LNCAP (cell line): ENCODE data around the gene MCM9.

ENCODE experiments used
- TF ChIP-seq, protein P1 (sequence below): fragments of 450-650 bp; IDR thresholded peaks from 2 replicates; pipeline ENCODE4 v1.5.1; 2017; ENCODE audit warnings: mild to moderate bottlenecking

MCM9 gene

DNA sequence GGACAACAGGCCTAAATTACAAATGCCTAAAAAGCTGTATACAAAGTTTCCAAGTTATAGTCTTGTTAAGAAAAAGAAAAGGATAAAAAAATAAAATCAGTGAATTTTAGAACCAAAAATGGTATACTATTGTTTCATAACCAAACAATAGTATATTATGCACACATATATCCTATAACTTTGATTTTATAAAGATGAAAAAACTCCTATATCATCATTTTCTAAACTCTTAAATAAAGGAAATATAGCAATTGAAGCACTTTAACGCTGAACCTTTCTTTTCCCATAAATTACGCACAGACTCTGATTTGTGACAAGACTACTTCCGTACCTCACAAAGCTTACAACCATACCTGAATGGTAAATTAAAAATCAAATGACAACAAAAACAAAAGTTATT is 35.9 kb upstream of the MCM9 start:
- TF ChIP-seq, protein P1, sequence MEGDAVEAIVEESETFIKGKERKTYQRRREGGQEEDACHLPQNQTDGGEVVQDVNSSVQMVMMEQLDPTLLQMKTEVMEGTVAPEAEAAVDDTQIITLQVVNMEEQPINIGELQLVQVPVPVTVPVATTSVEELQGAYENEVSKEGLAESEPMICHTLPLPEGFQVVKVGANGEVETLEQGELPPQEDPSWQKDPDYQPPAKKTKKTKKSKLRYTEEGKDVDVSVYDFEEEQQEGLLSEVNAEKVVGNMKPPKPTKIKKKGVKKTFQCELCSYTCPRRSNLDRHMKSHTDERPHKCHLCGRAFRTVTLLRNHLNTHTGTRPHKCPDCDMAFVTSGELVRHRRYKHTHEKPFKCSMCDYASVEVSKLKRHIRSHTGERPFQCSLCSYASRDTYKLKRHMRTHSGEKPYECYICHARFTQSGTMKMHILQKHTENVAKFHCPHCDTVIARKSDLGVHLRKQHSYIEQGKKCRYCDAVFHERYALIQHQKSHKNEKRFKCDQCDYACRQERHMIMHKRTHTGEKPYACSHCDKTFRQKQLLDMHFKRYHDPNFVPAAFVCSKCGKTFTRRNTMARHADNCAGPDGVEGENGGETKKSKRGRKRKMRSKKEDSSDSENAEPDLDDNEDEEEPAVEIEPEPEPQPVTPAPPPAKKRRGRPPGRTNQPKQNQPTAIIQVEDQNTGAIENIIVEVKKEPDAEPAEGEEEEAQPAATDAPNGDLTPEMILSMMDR = no peak

DNA sequence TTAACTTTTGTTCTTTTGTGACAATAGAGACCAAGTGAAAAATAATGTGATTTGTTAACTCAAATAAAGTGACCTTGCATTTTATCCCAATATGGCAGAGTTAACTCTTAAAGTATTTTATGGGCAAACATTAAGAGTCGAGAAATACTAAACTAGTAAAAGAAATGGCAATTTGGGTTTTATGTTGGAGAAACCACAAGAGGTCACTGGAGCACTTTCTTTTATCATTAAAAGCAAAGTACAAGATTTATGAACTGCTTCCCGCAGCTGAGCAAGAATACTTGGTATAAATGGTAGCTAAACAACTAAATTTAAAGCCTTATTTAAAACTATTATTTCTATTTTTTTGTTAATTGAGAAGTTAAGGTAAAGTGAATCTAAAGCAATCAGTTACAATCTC is 33.5 kb upstream of the MCM9 start:
- TF ChIP-seq, protein P1 = peak; percentile 65

DNA sequence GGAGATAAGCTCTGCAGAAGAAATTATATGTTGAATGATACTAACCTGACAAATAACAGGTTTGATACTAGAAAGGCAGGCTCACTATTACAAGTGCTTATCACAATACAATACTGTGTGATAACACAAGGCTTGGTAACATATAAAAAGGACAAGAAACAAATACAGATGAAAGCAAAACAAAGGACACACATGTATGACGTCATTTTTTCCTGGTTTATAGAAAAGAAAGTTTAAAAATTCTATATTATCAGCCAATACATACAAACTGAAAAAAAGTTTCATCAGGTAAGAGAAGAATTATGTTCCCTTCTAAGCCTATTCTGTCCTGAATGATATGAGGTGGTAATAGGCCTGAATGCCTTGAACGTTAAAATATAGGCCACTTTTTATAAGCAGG is 32.3 kb upstream of the MCM9 start:
- TF ChIP-seq, protein P1 = no peak

DNA sequence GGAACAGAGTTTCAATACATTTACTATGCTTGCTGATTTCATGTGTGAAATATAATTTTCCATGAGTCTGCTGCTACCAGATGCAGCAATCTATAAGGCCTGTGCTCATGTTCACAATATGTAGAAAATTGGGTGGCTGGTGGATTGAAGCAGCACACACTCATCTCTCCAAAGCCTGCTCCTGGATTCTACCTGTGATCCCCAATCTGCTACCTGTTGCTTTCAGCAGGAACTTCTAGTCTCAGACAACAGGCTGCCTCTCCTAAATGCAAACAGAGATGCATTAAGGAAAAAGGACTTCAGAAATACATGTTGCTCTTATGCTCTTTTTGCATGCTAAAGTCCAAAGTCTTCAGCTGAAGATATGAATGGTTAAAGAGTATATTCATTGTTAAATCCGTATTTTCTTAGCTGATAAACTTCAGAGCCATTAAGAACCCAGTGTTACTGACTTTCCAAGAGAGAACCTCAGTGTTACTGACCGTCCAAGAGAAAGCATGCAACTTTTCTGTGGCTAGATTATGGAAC is 30.9 kb upstream of the MCM9 start:
- TF ChIP-seq, protein P1 = no peak

DNA sequence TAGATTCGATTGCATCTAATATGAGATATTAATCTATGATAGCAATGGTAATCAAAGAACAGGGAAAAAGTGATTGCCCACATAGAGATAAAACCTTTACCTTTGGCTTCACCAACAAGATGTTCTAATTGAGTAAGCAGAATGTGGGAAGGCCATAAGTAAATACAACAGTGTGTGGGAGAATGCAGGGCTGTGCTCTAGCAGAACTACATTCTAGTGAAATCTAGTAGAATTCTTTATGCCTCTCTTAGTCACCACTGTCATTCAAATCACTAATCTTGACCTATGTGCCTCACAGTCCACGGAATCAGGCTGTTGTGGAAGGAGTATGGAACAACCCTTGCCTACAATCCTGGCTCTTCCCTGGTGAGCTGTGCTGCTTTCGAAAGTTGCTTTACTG is 30.4 kb upstream of the MCM9 start:
- TF ChIP-seq, protein P1 = no peak

DNA sequence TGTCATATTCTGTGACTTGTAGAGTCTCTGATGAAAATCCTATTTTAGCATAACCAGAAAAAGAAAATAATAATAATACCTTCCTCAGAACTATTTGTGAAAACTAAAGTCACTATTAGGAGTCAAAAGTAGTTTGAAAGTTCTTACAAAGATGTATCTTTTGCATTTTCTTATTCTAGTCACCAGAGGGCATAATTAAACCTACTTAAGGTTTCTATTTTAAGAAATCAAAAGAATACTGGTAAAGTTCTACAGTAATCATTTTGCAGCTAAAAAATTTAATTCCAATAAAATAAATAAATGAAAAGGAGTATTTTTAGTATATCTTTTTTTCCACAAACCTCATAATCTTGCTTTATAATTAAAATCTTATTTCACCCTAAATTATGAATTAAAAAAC is 28.0 kb upstream of the MCM9 start:
- TF ChIP-seq, protein P1 = peak; percentile 45; the same call in 1 of the 2 replicates

DNA sequence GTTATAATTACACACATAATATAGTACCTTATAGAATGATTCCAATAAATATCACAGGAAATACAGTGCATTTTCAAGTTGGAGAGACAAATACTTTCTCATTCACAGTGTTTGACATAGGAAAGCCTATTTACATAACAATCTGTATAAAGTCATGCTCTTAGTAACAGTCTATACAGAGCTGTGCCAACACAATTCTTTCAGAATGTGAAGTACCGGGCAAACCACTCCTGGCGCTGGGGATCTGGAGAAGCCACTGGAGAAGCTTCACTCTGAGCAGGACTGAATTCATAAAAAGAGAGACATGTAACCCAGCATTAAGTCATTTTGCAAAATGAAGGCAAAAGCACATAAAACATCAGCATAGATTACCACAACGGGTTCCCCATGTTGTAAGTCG is 24.9 kb upstream of the MCM9 start:
- TF ChIP-seq, protein P1 = no peak

DNA sequence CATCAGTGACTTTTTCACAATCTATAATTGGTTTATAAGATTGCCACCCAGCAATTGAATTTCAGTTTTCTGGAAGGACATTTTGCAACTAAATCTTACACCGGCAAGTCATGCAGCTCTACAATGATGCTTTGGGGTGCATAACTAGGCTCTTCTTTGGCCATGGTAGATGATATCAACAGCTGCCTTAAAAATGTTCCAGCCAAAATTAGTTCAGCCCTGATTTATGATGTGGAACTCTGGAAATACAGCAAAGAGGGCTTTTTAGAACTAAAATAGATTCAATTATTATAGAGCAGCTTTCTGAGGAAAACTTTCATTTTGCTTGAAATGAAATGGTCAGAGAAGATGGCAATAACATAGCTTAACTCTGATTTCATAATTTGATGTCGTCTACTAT is 18.4 kb upstream of the MCM9 start:
- TF ChIP-seq, protein P1 = no peak
